ENCODE results near the gene IGFBP2.

IGFBP2 gene

GRCh38 chr2:216637472-216637871, 4.3 kb downstream of the IGFBP2 start:
- no peak for DNase-seq (ENCODE audit: low read depth)

GRCh38 chr2:216643986-216644659, 10.9 kb downstream of the IGFBP2 start:
- DNase-seq (ENCODE audit: low read depth): no peak

- no peak for DNase-seq (ENCODE audit: low read depth)
Measured at GRCh38 chr2:216644842-216645635, 11.8 kb downstream of the IGFBP2 start.

- no peak for DNase-seq (ENCODE audit: low read depth)
Measured at GRCh38 chr2:216645636-216645950, 12.4 kb downstream of the IGFBP2 start.

GRCh38 chr2:216646116-216646515, 12.9 kb downstream of the IGFBP2 start:
- DNase-seq (ENCODE audit: low read depth): no peak

GRCh38 chr2:216648105-216648504, 14.9 kb downstream of the IGFBP2 start:
- DNase-seq (ENCODE audit: low read depth): no peak

GRCh38 chr2:216649574-216649973, 16.4 kb downstream of the IGFBP2 start:
- DNase-seq (ENCODE audit: low read depth): no peak

GRCh38 chr2:216650626-216651257, 17.5 kb downstream of the IGFBP2 start:
- DNase-seq (ENCODE audit: low read depth): no peak

GRCh38 chr2:216651351-216651881, 18.2 kb downstream of the IGFBP2 start:
- DNase-seq (ENCODE audit: low read depth): no peak

GRCh38 chr2:216652566-216652965, 19.3 kb downstream of the IGFBP2 start:
- DNase-seq (ENCODE audit: low read depth): no peak

- DNase-seq (ENCODE audit: low read depth): no peak
Measured at GRCh38 chr2:216653093-216653799, 20.0 kb downstream of the IGFBP2 start.

- DNase-seq (ENCODE audit: low read depth): no peak
Measured at GRCh38 chr2:216653931-216654365, 20.7 kb downstream of the IGFBP2 start.

- no peak for DNase-seq (ENCODE audit: low read depth)
Measured at GRCh38 chr2:216654528-216655052, 21.4 kb downstream of the IGFBP2 start.

- no peak for DNase-seq (ENCODE audit: low read depth)
Measured at GRCh38 chr2:216657086-216657855, 24.1 kb downstream of the IGFBP2 start.

GRCh38 chr2:216657980-216658379, 24.8 kb downstream of the IGFBP2 start:
- no peak for DNase-seq (ENCODE audit: low read depth)

- DNase-seq (ENCODE audit: low read depth): no peak
Measured at GRCh38 chr2:216658757-216659156, 25.5 kb downstream of the IGFBP2 start.

GRCh38 chr2:216659276-216659675, 26.1 kb downstream of the IGFBP2 start:
- DNase-seq (ENCODE audit: low read depth): no peak

GRCh38 chr2:216660496-216660895, 27.3 kb downstream of the IGFBP2 start:
- DNase-seq (ENCODE audit: low read depth): no peak

GRCh38 chr2:216661051-216661450, 27.8 kb downstream of the IGFBP2 start:
- no peak for DNase-seq (ENCODE audit: low read depth)

GRCh38 chr2:216661639-216662375, 28.6 kb downstream of the IGFBP2 start:
- DNase-seq (ENCODE audit: low read depth): no peak

GRCh38 chr2:216663106-216663505, 29.9 kb downstream of the IGFBP2 start:
- DNase-seq (ENCODE audit: low read depth): no peak
